Suppressor macrophage treated with lipopolysaccharide for 4 hours (primary cell): ENCODE data around the gene NRCAM.
A peak's percentile ranks its signal among the peaks of the same experiment; 100 is the strongest.
"Not testable (repeated sequence)": the region's sequence is repeated elsewhere in the genome, so short reads cannot be mapped to it uniquely, and the experiment has no call there.

Experiments used
- DNase-seq: peaks from one replicate; pipeline ENCODE4 v3.0.0-alpha.2; 2020

Gene NRCAM

GRCh38 chr7:108455998-108456677, at the start of gene NRCAM:
TSS of gene NRCAM (minus strand) at chr7:108456436. CDS start at chr7:108240064, 216,372 bp downstream.
- DNase-seq = peak; percentile 16

DNA sequence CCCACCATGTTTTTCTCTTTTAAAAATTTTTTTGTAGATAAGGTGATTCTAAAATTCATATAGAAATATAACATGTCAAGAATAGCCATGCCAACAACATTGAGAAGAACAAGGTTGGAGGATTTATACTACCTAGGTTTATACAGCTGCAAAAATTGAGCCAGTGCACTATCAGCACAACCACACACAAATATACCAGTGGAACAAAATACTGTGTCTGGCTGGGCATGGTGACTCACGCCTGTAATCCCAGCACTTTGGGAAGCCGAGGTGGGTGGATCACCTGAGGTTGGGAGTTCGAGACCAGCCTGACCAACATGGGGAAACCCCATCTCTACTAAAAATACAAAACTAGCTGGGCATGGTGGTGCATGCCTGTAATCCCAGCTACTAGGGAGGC, 48.3 kb upstream of the NRCAM start:
- DNase-seq = not testable (repeated sequence)

GRCh38 chr7:108503112-108504026, 47.1 kb upstream of the NRCAM start:
- DNase-seq = peak; percentile 23

- no peak for DNase-seq
These were observed 43.3 kb upstream of the NRCAM start for GRCh38 chr7:108499566-108499965.

- DNase-seq = no peak
These were observed 42.2 kb upstream of the NRCAM start for GRCh38 chr7:108498481-108498880.

- DNase-seq = peak; percentile 74
These were observed 41.0 kb upstream of the NRCAM start for GRCh38 chr7:108497082-108497725.

- no peak for DNase-seq
These were observed 36.5 kb upstream of the NRCAM start for GRCh38 chr7:108492742-108493141.

- no peak for DNase-seq
These were observed 32.7 kb upstream of the NRCAM start for GRCh38 chr7:108488768-108489538.

DNA sequence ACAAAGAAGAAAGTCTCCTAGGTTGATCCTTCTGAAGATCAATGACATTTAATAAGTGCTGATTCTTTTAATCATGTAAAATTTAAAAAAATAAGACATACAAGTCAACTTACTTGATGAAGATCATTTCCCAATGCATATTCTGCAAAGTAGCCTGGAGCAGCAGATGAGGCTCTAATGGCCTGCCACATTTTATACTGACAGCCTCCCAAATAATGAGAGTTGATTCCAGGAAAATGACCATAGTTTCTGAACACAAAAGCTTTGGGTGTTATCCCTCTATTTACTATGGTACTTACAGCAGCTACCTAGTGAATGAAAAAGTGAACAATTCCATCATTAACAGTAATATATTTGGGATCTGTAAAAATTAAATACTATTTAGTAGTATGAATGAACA, 31.4 kb upstream of the NRCAM start:
- no peak for DNase-seq

GRCh38 chr7:108486291-108486966, 30.2 kb upstream of the NRCAM start:
- peak; percentile 21 for DNase-seq

GRCh38 chr7:108484137-108484536, 27.9 kb upstream of the NRCAM start:
- no peak for DNase-seq

DNA sequence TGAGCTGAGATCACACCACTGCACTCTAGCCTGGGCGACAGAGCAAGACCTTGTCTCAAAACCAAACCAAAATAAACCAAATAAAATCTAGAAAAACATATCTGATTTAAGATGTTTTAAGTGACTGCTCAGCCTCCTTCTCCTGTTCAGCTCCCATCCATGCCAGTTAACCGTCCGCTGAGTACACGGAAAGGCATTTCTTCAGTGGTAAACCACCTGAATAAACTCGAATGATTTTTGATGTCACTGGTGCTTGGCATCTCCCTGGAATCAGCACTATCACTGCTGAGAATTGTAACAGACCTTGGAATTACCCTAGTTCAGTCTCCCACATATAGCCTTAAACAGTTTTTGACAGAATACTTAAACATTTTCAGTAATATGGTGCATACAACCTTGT, 24.1 kb upstream of the NRCAM start:
- DNase-seq = no peak

GRCh38 chr7:108479751-108480150, 23.5 kb upstream of the NRCAM start:
- DNase-seq = no peak

DNA sequence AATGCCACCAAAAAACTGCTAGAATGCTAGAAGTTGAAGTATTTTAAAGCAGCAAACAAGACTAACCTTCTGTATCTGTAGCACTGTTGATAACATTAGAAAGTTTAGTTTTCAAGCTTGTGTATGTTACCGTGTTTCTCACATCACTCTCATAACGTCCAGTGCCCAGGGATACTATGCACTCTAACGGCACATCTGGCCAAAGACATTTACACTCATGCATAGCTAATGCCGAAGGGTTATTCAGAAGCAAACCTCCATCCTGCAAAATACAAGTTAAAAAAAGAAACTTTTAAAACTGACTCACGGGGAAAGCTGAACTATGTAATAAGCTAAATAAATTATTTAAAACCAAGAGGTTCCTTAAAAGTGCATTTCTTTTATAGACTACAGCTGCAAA, 22.9 kb upstream of the NRCAM start:
- DNase-seq = no peak

- DNase-seq = no peak
These were observed 12.0 kb upstream of the NRCAM start for GRCh38 chr7:108468246-108468645.

GRCh38 chr7:108467391-108467790, 11.2 kb upstream of the NRCAM start:
- no peak for DNase-seq

GRCh38 chr7:108466322-108466721, 10.1 kb upstream of the NRCAM start:
- not testable (repeated sequence) for DNase-seq

- no peak for DNase-seq
These were observed 8.5 kb upstream of the NRCAM start for GRCh38 chr7:108464743-108465142.

- DNase-seq = no peak
These were observed 7.4 kb upstream of the NRCAM start for GRCh38 chr7:108463613-108464012.

GRCh38 chr7:108461840-108462239, 5.6 kb upstream of the NRCAM start:
- no peak for DNase-seq

DNA sequence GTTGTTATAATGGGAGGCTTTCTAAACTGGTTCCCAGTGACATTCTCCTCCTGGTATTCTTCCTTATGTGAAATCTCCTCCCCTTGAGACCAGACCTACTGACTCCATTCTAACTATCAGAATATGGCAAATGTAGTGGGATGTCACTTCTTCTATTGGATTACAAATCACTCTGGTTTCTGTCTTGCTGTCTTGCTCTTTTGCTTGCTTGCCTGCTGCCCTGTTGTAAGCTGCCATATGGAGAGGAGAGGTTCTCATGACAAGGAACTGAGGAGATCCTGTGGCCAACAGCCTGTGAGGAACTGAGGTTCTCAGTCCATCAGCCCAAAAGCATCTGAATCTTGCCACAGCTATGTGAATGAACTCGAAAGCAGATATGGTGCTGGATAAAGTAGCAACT, 4.7 kb upstream of the NRCAM start:
- no peak for DNase-seq

GRCh38 chr7:108459922-108460551, 3.8 kb upstream of the NRCAM start:
- DNase-seq = peak; percentile 25
